A549 (cell line): ENCODE results near the gene SMYD1. TPM values are rescaled to one million over a fixed set of nuclear protein-coding genes. Genes with fewer than 3 reads are reported as not detected.

Experiments used
- ATAC-seq, 2 experiments: fragments of 200-7000 bp in 1 of 2; fragments of >200 bp in 1 of 2; cut with Nextera tagmentation in 1 of 2; cut with Tn5 transposase in 1 of 2; 3 replicates each; pipeline versions ENCODE4 v1.8.0 to v1.9.1; 2018 to 2020; ENCODE audit warnings: mild to moderate bottlenecking in 1 of 2, moderate library complexity in 1 of 2
- CTCF ChIA-PET: fragments of 300-600 bp; sonication (Branson Sonifier 250); formaldehyde crosslinking; extraction: SDS; loops from one replicate; lab custom pipeline; 2021; ENCODE audit warnings: antibody characterized with exemption, inconsistent platforms; lab: Yijun Ruan, JAX
- POLR2A ChIA-PET: fragments of 350-600 bp; formaldehyde crosslinking; extraction: SDS; loops from one replicate; lab custom pipeline; 2021; ENCODE audit warnings: antibody characterized with exemption, inconsistent platforms; lab: Yijun Ruan, JAX
- DNase-seq, 2 experiments: peaks; one replicate each; pipeline versions ENCODE4 v3.0.0 to v3.0.0-alpha.2; 2011 to 2016; ENCODE audit warnings: low read depth in 1 of 2, low spot score in 1 of 2
- FAIRE-seq: peaks from 2 replicates; lab custom pipeline; 2011; peaks lifted over from hg19 to GRCh38; lab: Jason Lieb, UNC
- H3K27ac ChIP-seq, 2 experiments: fragments of >200 bp; sonication (Bioruptor Twin); formaldehyde crosslinking; 3 replicates each; pipeline ENCODE4 v1.5.1; 2016 to 2017
- H3K4me1 ChIP-seq: fragments of >200 bp; sonication (Bioruptor Twin); formaldehyde crosslinking; 3 replicates; pipeline ENCODE4 v1.6.1; 2016
- H3K4me2 ChIP-seq: fragments of >200 bp; sonication (Bioruptor Twin); formaldehyde crosslinking; 3 replicates; pipeline ENCODE4 v1.6.1; 2016
- H3K4me3 ChIP-seq: fragments of >200 bp; sonication (Bioruptor Twin); formaldehyde crosslinking; 3 replicates; pipeline ENCODE4 v1.5.1; 2016
- H3K9me3 ChIP-seq: fragments of >200 bp; sonication (Bioruptor Twin); formaldehyde crosslinking; 3 replicates; pipeline ENCODE4 v1.6.1; 2016
- CBX2 ChIP-seq: fragments of 200-600 bp; sonication (generic); IDR thresholded peaks from 2 replicates; pipeline ENCODE4 v1.6.1; 2016; ENCODE audit warnings: low read depth, mild to moderate bottlenecking, borderline replicate concordance
- CEBPB ChIP-seq, 2 experiments: fragments of >200 bp in 1 of 2; sonication (Bioruptor Twin) in 1 of 2; formaldehyde crosslinking in 1 of 2; IDR thresholded peaks; 2 replicates each; pipeline ENCODE4 v1.6.1; 2012 to 2016
- CHD2 ChIP-seq: fragments of 150-350 bp; IDR thresholded peaks from 2 replicates; pipeline ENCODE4 v1.6.1; 2014; ENCODE audit warnings: low read length; ENCODE audit not compliant: partially characterized antibody
- CTCF ChIP-seq: fragments of >200 bp; sonication (Bioruptor Twin); formaldehyde crosslinking; IDR thresholded peaks from 3 replicates; pipeline ENCODE4 v1.5.1; 2016
- EHMT2 ChIP-seq: fragments of 200-600 bp; sonication (generic); IDR thresholded peaks from 2 replicates; pipeline ENCODE4 v1.6.1; 2016; ENCODE audit warnings: antibody characterized with exemption, low read depth, mild to moderate bottlenecking, moderate library complexity
- ELK1 ChIP-seq: fragments of 150-350 bp; IDR thresholded peaks from 2 replicates; pipeline ENCODE4 v1.6.1; 2014; ENCODE audit warnings: low read depth, mild to moderate bottlenecking, low read length
- EP300 ChIP-seq, 2 experiments: fragments of >200 bp; sonication (Bioruptor Twin); formaldehyde crosslinking; IDR thresholded peaks; 2 replicates in 1 of 2; 3 replicates in 1 of 2; pipeline ENCODE4 v1.6.1; 2016 to 2017
- FOSB ChIP-seq: fragments of 250-450 bp; sonication (Bioruptor Pico); IDR thresholded peaks from 2 replicates; pipeline ENCODE4 v1.5.0; 2020; ENCODE audit warnings: mild to moderate bottlenecking, moderate library complexity
- GATA3 ChIP-seq: IDR thresholded peaks from 2 replicates; pipeline ENCODE4 v1.6.1; 2012; ENCODE audit warnings: borderline replicate concordance
- HDAC2 ChIP-seq: fragments of 200-600 bp; sonication (generic); IDR thresholded peaks from 2 replicates; pipeline ENCODE4 v1.6.1; 2016
- HEYL ChIP-seq: fragments of 250-450 bp; sonication (Bioruptor Pico); IDR thresholded peaks from 2 replicates; pipeline ENCODE4 v1.8.0; 2021; ENCODE audit warnings: mild to moderate bottlenecking, moderate library complexity
- KDM1A ChIP-seq: fragments of 200-600 bp; sonication (generic); IDR thresholded peaks from 2 replicates; pipeline ENCODE4 v1.6.1; 2016; ENCODE audit warnings: low read depth, mild to moderate bottlenecking
- MAFK ChIP-seq: fragments of 450-650 bp; IDR thresholded peaks from 2 replicates; pipeline ENCODE4 v1.6.1; 2014; ENCODE audit not compliant: partially characterized antibody
- MAX ChIP-seq: IDR thresholded peaks from 2 replicates; pipeline ENCODE4 v1.6.1; 2012
- MYC ChIP-seq: IDR thresholded peaks from 2 replicates; pipeline ENCODE4 v1.6.1; 2012; ENCODE audit warnings: mild to moderate bottlenecking, inconsistent platforms, low read length, improper control_type of control experiment, borderline replicate concordance
- NFE2L2 ChIP-seq: fragments of 150-350 bp; conservative IDR thresholded peaks from 2 replicates; pipeline ENCODE4 v1.6.1; 2014; ENCODE audit warnings: low read length
- NPAS2 ChIP-seq: fragments of 250-450 bp; sonication (Bioruptor Pico); IDR thresholded peaks from 2 replicates; pipeline ENCODE4 v1.8.0; 2022; ENCODE audit warnings: mild to moderate bottlenecking, moderate library complexity, borderline replicate concordance
- PBX3 ChIP-seq: IDR thresholded peaks from 2 replicates; pipeline ENCODE4 v1.6.1; 2012
- PHF8 ChIP-seq: fragments of 200-600 bp; sonication (generic); IDR thresholded peaks from 2 replicates; pipeline ENCODE4 v1.6.1; 2016; ENCODE audit warnings: low read depth, mild to moderate bottlenecking, antibody characterized with exemption, moderate library complexity, borderline replicate concordance
- POLR2A ChIP-seq: IDR thresholded peaks from 2 replicates; pipeline ENCODE4 v1.6.1; 2012; ENCODE audit warnings: mild to moderate bottlenecking, low read length
- RAD21 ChIP-seq, 2 experiments: fragments of >200 bp in 1 of 2; sonication (Bioruptor Twin) in 1 of 2; formaldehyde crosslinking in 1 of 2; IDR thresholded peaks in 1 of 2; conservative IDR thresholded peaks in 1 of 2; 2 replicates in 1 of 2; 3 replicates in 1 of 2; pipeline ENCODE4 v1.6.1; 2012 to 2018; ENCODE audit warnings: inconsistent platforms in 1 of 2
- RARB ChIP-seq: fragments of 250-450 bp; sonication (Bioruptor Pico); IDR thresholded peaks from 2 replicates; pipeline ENCODE4 v1.8.0; 2021; ENCODE audit warnings: mild to moderate bottlenecking, moderate library complexity
- RCOR1 ChIP-seq: fragments of 150-350 bp; IDR thresholded peaks from 2 replicates; pipeline ENCODE4 v1.6.1; 2014; ENCODE audit warnings: antibody characterized with exemption, low read length, low read depth
- SREBF2 ChIP-seq: fragments of 450-650 bp; IDR thresholded peaks from 2 replicates; pipeline ENCODE4 v1.6.1; 2014; ENCODE audit warnings: mild to moderate bottlenecking, moderate library complexity
- TP53 ChIP-seq: fragments of 250-450 bp; sonication (Bioruptor Pico); IDR thresholded peaks from 2 replicates; pipeline ENCODE4 v1.5.0; 2021; ENCODE audit warnings: mild to moderate bottlenecking, moderate library complexity
- ZC3H11A ChIP-seq: fragments of 450-650 bp; IDR thresholded peaks from 2 replicates; pipeline ENCODE4 v1.6.1; 2014; ENCODE audit warnings: antibody characterized with exemption, mild to moderate bottlenecking
- ZFP36 ChIP-seq: fragments of 450-650 bp; IDR thresholded peaks from 2 replicates; pipeline ENCODE4 v1.6.1; 2014; ENCODE audit warnings: borderline replicate concordance; ENCODE audit not compliant: partially characterized antibody
- ZNF302 ChIP-seq: fragments of 250-450 bp; sonication (Bioruptor Pico); IDR thresholded peaks from 2 replicates; pipeline ENCODE4 v1.9.0; 2021; ENCODE audit warnings: inconsistent platforms, mild to moderate bottlenecking, moderate library complexity
- ZSCAN20 ChIP-seq: fragments of 250-450 bp; sonication (Bioruptor Pico); IDR thresholded peaks from 2 replicates; pipeline ENCODE4 v1.8.0; 2022; ENCODE audit warnings: mild to moderate bottlenecking, moderate library complexity
- WGBS: methylation state at CpG from one replicate; pipeline ENCODE4 v1.1.6; 2017; ENCODE audit errors: missing lambda C conversion rate; 5-methylcytosine and 5-hydroxymethylcytosine counted together
- polyA plus RNA-seq, 4 experiments: library from polyadenylated mRNA; depleted of rRNA in 3 of 4; stranded (reverse); fragments of >200 nt; fragmentation: RNase III in 1 of 4; extraction: RNeasy Plus Mini Kit Qiagen cat#74134 plus additional on column Dnase treatment in 1 of 4; gene quantifications; 2 replicates in 3 of 4; 3 replicates in 1 of 4; pipeline ENCODE4 v1.2.3, GENCODE V29; 2011 to 2017

Gene SMYD1
- polyA plus RNA-seq, 2 of the 4 experiments (the other 2 are of a cell fraction), result not detected

- TF ChIP-seq RCOR1 (no peak), RARB (no peak), RAD21 (conservative IDR thresholded peaks at IDR 0.05 in 1 of 2, IDR thresholded peaks at IDR 0.05 in 1 of 2) (no peak), PHF8 (no peak)
Measured at GRCh38 chr2:88116669-88117432, 49.2 kb downstream of the SMYD1 start (continued).

- Histone ChIP-seq H3K4me1 (no peaks in the 10 kb centered on the region), H3K4me2 (no peak overlapping the region), H3K4me3 (no peak overlapping the region), H3K9me3 (no peaks in the 10 kb centered on the region), H3K27ac (no peak overlapping the region)
- CTCF ChIA-PET, result interaction anchor here (1.4 to 1.8 kb wide), 2 partner anchors 42 to 57 kb away, joined by 3 to 6 read pairs; no protein-coding TSS in a partner anchor
- 3% methylated on average over 4 of the region's 4 CpGs for WGBS
- ATAC-seq, result no peak
- FAIRE-seq, result no peak
- DNase-seq, result no peak
- TF ChIP-seq TP53, result no peak
- TF ChIP-seq ZNF302 (CRISPR knock-in tag), result no peak
- no peak for TF ChIP-seq KDM1A
- no peak for TF ChIP-seq SREBF2
- no peak for TF ChIP-seq MAFK
- no peak for TF ChIP-seq PBX3
- TF ChIP-seq HEYL (CRISPR knock-in tag), result no peak
- TF ChIP-seq NPAS2, result no peak
- TF ChIP-seq CEBPB (IDR thresholded peaks at IDR 0.05), result no peak
- POLR2A ChIA-PET, result no interaction called here
Measured at GRCh38 chr2:88117973-88118372, 50.3 kb downstream of the SMYD1 start.

GRCh38 chr2:88121678-88122077 is 54.1 kb downstream of the SMYD1 start:
- no peaks in the 10 kb centered on the region for H3K4me1 ChIP-seq
- H3K4me3 ChIP-seq, result no peak overlapping the region
- no peak for TF ChIP-seq MYC
- TF ChIP-seq CBX2, result no peak
- no peak for TF ChIP-seq ZFP36
- TF ChIP-seq HDAC2, result no peak
- TF ChIP-seq GATA3, result no peak
- TF ChIP-seq CTCF, result no peak
- no peak for TF ChIP-seq ZC3H11A
- TF ChIP-seq ZSCAN20 (CRISPR knock-in tag), result no peak
- no peak for TF ChIP-seq EP300 (IDR thresholded peaks at IDR 0.05)
- TF ChIP-seq MAFK, result no peak
- no peak for TF ChIP-seq SREBF2
- TF ChIP-seq EHMT2, result no peak
- TF ChIP-seq NFE2L2, result no peak
- no peak for TF ChIP-seq CHD2
- TF ChIP-seq ELK1, result no peak
- no peak for TF ChIP-seq MAX
- no peak for TF ChIP-seq FOSB (CRISPR knock-in tag)
- TF ChIP-seq POLR2A, result no peak
- H3K4me2 ChIP-seq, result no peak overlapping the region
- no peak overlapping the region for H3K27ac ChIP-seq
- POLR2A ChIA-PET, result no interaction called here
- WGBS, result 37% methylated on average over 4 of the region's 4 CpGs
- CTCF ChIA-PET, result interaction anchor here (1.0 kb wide), 1 partner anchor 10 kb away, joined by 5 read pairs; no protein-coding TSS in a partner anchor
- no peak for ATAC-seq
- no peak for FAIRE-seq
- DNase-seq, result no peak
- H3K9me3 ChIP-seq, result no peaks in the 10 kb centered on the region
